ACHN (cell line): Measurements from ENCODE around the gene MCRIP2.
A peak's percentile ranks its signal among the peaks of the same experiment; 100 is the strongest.

Experiments
- DNase-seq: peaks from one replicate; pipeline ENCODE4 v3.0.0-alpha.2; 2015
- in situ Hi-C: cut with HindIII; loops from 2 replicates; pipeline ENCODE4 v1.10.0; 2017; ENCODE audit warnings: low sequenced_read_pairs, low pct_ligation_motif_present, low pct_unique_long_range_greater_than_20kb

The MCRIP2 gene

DNA sequence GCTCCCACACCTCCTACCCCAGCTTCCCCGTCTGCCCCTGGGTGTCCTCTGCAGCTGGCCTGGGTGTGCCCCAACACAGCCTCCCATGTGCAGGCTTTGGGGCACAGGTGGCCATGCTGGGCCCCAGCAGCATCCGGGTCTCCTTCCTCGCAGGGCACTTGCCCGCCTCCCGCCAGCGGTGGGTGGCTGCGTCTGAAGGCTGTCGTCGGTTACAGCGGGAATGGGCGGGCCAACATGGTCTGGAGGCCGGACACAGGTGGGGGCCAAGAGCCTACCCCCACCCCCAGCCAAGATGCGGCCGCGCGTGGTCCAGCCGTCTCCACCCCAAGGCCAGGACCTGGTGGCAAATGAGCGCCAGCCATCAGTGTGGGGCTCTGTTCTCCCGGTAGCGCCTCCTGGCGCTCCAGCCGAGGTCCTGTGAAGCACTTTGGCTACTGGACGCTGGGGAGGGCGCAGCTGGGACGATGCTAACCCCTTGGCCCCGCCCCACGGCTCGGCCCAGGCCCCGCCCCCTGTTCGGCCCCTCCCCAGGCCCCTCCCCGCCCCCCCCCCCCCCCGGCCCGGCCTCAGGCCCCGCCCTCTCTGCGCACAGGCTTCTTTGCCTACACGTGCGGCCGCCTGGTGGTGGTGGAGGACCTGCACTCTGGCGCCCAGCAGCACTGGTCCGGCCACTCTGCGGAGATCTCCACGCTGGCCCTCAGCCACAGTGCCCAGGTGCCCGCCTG lies 19.0 kb downstream of the MCRIP2 start:
- in situ Hi-C loops: no loop called here
- peak; percentile 89 for DNase-seq

DNA sequence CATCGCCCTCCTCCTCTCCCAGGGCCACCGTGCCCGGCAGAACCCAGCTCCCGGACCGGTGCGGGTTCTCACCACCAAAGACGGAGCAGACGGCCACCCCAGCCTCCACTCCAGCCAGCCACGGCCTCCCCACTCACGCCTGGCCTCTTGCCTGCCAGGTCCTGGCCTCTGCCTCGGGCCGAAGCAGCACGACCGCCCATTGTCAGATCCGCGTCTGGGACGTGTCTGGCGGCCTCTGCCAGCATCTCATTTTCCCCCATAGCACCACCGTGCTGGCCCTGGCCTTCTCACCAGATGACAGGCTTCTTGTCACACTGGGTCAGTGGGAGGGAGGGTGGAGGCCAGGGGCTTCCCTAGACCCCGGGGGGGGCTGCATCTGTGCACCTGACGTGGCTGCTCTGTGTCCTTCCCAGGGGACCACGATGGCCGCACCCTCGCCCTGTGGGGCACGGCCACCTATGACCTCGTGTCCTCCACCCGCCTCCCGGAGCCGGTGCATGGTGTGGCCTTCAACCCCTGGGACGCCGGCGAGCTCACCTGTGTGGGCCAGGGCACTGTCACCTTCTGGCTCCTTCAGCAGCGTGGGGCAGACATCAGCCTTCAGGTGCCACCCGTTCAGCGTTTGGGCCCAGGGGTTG lies 19.7 kb downstream of the MCRIP2 start:
- in situ Hi-C loops: no loop called here
- no peak for DNase-seq

DNA sequence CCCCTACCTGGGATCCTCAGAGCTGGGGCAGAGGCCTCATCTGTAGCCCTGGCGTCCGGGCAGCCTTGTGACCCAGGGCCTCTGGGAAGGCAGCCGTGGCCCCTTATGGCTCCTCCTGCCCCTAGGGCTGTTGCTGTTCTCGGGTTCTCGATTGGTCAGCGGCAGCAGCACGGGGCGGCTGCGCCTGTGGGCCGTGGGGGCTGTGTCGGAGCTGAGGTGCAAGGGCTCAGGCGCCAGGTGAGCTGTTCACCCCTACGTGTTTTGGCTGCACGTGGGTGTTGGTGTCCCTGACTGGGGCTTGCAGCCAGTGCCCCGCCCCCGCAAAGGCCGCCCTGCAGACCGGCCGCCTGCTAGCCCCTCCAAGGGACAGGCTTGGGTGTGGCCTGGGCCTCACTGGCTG lies 20.5 kb downstream of the MCRIP2 start:
- DNase-seq: no peak
- in situ Hi-C loops: no loop called here

DNA sequence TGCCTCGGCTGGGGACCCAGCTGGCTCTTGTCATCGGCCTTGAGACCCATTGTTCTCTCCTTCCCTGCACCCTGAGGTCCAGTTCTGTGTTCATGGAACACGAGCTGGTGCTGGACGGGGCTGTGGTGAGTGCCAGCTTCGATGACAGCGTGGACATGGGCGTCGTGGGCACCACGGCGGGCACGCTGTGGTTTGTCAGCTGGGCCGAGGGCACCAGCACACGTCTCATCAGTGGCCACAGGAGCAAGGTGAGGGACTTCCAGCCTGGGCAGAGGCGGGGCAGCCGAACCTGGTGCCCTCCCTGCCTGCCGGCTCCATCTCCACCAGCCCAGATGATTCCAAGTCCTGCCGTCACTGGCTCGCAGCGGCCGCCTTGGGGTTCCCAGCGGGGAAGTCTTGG lies 21.0 kb downstream of the MCRIP2 start:
- in situ Hi-C loops: no loop called here
- DNase-seq: no peak

- in situ Hi-C loops: no loop called here
- DNase-seq: no peak
Measured at GRCh38 chr16:666572-666971, 24.9 kb downstream of the MCRIP2 start.

DNA sequence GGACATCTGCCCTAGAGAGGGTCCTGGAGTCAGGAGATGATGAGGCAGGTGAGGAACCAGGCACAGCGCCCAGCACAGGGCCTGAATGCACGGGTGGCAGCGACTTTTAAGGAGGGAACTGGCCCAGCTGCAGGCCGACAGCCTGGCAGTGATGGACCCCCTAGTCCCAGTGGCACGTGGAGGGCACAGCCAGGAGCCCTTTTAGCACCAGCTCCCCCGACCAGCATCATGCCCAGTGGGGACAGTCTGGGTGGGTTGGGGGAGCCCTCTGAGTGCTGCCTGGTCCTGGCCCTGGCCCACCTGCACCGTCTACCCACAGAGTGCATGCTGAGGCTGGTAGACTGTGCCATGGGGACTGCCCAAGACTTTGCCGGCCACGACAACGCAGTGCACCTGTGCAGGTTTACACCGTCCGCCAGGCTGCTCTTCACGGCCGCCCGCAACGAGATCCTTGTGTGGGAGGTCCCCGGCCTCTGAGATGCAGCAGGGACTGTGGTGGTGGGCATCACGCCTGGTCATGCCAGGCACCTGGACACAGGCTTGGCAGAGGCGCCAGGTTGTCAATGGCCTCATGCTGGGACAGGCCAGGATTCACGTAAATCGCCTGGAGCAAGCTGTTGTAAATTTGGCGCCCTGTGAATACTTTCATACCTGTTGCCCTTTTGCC lies 25.6 kb downstream of the MCRIP2 start:
- no peak for DNase-seq
- in situ Hi-C loops: no loop called here

DNA sequence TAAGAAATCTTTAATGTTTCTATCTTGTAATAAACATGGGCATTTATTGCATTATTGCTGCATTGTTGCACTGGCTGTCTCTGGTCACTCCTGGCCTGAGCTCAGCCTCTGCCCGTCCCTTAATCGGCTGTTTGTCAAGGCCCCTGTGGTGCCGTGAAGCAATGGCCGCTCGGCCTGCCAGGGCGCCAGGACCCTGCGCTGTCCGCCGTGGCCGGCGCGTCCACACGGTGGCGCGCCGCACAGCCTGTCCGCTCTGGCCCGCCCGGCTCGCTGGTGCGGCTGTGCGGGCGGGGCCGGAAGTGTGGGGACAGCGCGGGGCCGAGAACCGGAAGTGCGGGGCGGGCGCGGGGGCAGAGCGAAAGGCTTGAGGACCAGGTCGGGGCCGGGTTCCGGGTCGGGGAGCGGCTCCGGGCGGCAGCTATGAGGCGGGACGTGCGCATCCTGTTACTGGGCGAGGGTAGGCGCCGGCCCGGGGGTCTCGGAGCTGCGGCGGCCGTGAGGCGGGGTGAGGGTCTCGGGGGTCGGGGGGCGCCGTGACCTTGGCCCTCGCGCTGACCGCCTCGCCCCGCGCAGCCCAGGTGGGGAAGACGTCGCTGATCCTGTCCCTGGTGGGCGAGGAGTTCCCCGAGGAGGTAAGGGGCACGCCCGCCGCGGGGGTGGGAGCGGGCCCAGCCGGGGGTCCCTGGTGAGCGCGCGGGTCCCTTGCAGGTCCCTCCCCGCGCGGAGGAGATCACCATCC lies 26.3 kb downstream of the MCRIP2 start, which contains the start of gene RHOT2:
Gene RHOT2 (plus strand): TSS at position 353 of the 739 bp plus-strand sequence. CDS start 68 bp downstream, at position 421.
- DNase-seq: peak; percentile 96
- in situ Hi-C loops: no loop called here

GRCh38 chr16:668519-669171 lies 27.0 kb downstream of the MCRIP2 start:
- in situ Hi-C loops: no loop called here

DNA sequence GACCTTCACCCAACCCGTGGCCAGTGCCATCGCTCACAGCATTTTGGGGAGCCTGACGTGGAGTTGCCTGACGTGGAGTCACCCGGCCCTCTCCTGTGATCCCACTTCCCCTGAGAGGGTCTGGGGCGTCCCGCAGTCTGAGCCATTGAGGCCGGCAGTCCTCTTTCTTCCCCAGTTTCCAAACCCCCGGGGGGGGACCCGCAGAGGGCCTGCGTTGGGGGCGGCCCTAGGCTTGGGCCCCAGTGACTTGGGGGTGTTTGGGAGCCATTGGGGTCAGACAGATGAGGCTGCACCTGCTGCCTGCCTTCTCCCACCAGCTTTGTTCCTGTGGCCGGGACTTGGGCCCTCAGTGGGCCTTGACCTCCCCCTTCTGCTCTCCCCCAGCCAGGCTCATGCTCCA lies 28.0 kb downstream of the MCRIP2 start:
- DNase-seq: no peak
- in situ Hi-C loops: no loop called here

More at GRCh38 chr16:668519-669171, 27.0 kb downstream of the MCRIP2 start:
- DNase-seq: peak; percentile 29

DNA sequence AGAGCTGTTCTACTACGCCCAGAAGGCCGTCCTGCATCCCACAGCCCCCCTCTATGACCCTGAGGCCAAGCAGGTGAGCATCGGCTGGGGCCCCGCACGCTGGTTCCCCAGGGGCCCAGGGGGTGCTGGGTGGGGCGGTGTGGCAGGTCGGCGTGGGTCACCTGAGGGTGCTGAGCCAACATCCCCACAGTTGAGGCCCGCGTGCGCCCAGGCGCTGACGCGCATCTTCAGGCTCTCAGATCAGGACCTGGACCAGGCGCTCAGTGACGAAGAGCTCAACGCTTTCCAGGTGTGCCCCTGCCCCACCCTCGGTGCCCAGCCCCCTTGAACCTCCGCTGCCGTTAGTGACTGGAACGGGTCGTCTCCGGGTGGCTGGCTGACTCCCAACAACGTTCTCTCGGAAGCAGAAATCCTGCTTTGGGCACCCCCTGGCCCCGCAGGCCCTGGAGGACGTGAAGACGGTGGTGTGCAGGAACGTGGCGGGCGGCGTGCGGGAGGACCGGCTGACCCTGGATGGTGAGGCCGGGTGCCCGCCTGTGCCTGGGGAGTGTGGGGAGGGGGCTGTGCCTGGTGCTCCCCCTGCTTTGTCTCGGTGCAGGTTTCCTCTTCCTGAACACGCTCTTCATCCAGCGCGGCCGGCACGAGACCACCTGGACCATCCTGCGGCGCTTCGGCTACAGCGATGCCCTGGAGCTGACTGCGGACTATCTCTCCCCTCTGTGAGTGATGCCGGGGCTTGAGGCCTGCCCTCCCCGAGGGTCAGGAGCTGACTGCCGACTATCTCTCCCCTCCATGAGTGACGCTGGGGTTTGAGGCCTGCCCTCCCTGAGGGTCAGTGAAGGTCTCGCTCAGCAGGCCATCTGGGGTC lies 29.1 kb downstream of the MCRIP2 start:
- in situ Hi-C loops: no loop called here
- no peak for DNase-seq

DNA sequence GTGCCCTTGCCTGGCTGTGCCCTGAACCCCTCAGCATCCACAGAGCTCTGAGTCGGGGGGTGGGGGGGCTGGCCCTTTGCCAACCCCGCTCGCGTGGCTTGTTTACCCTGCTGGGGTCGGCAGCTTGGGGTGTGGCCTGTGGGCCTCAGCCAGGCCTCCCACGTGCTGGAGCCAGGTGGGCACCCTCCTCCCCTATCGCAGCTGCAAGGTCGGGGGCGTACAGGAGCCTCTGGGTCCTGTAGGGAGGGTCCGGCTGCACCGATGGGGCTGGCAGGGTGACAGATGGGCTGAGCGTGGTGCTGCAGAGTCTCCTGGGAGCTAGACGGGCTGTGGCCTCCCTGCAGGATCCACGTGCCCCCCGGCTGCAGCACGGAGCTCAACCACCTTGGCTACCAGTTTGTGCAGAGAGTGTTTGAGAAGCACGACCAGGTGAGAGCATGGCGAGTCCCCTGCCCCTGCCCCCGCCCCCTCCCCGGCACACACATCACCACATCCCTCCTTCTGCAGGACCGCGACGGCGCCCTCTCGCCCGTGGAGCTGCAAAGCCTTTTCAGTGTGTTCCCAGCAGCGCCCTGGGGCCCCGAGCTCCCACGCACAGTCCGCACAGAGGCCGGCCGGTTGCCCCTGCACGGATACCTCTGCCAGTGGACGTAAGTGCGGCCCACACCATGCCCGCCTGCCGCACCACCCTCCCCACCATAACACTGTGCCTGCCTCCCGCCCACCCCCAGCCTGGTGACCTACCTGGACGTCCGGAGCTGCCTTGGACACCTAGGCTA lies 29.9 kb downstream of the MCRIP2 start:
- no peak for DNase-seq
- in situ Hi-C loops: no loop called here

- in situ Hi-C loops: no loop called here
- DNase-seq: no peak
Measured at GRCh38 chr16:672371-672770, 30.7 kb downstream of the MCRIP2 start.

- in situ Hi-C loops: no loop called here
- no peak for DNase-seq
Measured at GRCh38 chr16:672851-673250, 31.2 kb downstream of the MCRIP2 start.

- DNase-seq: no peak
- in situ Hi-C loops: no loop called here
Measured at GRCh38 chr16:673399-673991, 31.9 kb downstream of the MCRIP2 start.

GRCh38 chr16:674214-674881 lies 32.7 kb downstream of the MCRIP2 start:
- no peak for DNase-seq
- in situ Hi-C loops: no loop called here
